Esophagus mucosa (tissue), 1 donor: ENCODE results near the gene MRPS24. TPM values are rescaled to one million over a fixed set of nuclear protein-coding genes. Genes with fewer than 3 reads are reported as not detected.
"Not testable (repeated sequence)": the region's sequence is repeated elsewhere in the genome, so short reads cannot be mapped to it uniquely, and the experiment has no call there.

Experiments used
- ATAC-seq: fragments of 200-7000 bp; cut with Tn5 transposase; one replicate; pipeline ENCODE4 v1.9.1; 2020
- total RNA-seq: library from RNA; stranded (reverse); gene quantifications from one replicate; pipeline ENCODE4 v1.2.4, GENCODE V29; 2023
- donor health status: DM: yes; HTN: yes; CAD: no.

The MRPS24 gene
- total RNA-seq, 1 donor from 2014 or later = 123 TPM

DNA sequence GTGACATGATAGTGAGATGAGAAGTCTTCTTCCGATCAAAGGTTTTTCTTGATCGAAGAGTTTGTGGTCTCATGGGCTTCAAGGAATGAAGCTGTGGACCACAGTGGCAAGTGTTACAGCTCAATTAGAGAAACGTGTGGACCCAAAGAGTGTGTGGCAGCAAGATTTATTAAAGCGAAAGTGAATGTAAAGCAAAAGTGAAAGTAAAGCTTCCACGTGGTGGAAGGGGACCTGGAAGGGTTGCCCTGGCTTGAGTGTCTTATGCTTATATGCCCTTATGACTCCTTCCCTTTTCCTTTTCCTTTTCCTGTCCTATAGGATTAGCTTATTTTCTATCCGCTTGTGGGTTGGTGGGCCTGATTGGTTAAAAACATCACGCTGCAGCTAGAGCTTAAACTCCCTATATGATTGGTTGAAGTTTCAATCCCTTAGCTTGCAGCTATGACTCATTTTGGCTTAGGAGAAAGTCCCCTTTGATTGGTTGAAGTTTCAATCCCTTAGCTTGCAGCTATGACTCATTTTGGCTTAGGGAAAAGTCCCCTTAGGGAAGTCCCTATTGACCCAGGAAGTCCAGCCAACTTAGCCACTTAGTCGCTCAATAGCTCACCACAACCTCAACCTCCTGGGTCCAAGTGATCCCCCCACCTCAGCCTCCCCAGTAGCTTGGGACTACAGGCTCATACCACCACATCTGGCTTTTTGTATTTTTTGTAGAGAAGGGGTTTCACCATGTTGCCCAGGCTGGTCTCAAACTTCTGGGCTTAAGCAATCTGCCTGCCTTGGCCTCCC lies 34.7 kb downstream of the MRPS24 start:
- no peak for ATAC-seq

DNA sequence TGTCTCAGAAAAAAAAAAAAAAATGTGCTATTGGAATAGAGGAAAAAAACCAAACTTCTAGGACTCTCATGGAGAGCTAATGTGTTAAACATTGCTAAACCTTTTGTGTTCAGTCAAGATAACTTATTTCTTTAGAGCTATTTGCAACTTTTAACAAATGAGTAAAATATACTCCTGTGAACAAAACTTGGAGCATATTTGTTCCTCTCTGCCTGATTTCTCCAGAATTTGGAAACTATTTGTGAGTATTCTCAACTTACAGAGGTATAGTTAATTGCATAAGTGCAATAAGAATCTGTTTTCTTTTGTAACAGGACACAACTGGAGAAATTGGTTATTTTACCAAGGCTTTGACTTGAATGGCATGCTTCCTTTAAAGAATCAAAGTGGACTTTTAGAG lies 38.4 kb downstream of the MRPS24 start:
- ATAC-seq = not testable (repeated sequence)

DNA sequence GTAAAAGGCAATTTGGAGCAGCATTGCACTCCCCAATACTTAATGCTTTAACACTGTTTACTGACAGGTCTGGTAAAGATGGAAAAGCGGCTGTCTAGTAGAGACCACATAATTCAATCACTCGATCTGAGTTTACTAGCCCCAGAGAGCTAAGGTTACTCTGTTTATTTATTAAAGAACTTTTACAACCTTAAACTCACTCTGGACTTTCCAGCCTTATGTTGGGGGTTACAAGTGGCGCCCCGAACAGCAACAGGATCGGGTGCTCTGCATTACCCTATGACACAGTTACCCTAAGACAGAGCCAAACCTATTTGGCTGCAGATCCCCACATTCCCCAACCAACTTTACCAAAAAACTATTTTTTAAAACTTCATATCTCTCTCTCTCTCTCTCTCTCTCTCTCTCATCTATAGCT lies 43.9 kb downstream of the MRPS24 start:
- ATAC-seq = no peak

DNA sequence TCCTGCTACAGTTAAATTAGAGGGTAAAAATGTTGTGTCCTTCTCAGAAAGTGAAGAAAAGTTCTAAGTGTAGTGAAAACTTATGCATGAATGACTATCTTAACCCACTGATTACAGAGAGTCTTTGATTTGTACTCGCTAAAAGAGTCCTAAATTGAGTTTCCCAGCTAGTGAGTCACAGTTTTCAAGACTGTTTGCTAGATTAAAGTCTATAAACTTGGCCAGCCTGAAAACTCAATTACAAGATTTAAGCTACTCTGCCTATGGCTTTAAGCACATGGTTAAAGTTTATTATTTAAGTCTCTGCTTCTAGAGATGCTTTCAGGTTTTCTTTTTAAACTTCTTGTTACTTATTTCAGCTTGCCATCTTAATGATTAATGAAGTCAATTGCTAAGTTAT lies 44.4 kb downstream of the MRPS24 start:
- no peak for ATAC-seq

DNA sequence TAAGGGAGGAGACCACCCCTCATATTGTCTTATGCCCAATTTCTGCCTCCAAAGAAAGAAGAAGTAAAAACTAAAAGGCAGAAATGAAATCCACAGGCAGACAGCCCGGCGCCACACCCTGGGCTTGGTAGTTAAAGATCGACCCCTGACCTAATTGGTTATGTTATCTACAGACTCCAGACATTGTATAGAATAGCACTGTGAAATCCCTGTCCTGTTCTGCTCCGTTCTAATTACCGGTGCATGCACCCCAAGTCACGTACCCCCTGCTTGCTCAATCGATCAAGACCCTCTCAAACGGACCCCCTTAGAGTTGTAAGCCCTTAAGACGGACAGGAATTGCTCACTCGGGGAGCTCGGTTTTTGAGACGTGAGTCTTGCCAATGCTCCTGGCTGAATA lies 44.8 kb downstream of the MRPS24 start:
- not testable (repeated sequence) for ATAC-seq

DNA sequence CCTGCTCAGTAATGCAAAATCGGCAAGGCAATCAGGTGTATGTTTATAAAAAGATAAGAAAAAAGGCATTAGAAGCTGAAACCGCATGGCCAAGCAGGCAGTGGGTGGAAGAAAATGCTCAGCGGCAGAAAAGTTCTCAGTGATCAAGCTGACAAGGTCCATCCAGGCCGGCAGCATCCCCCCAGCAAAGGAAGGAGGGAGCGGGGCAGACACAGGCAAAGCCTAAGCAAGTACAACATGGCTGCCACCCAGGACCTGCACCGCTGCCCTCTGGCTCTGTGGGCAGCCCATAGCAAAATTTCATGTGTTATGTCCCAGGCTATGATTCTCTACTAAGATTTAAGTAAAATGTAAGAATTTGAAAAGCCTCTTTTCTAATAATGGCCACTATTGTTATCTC lies 45.4 kb downstream of the MRPS24 start:
- no peak for ATAC-seq

DNA sequence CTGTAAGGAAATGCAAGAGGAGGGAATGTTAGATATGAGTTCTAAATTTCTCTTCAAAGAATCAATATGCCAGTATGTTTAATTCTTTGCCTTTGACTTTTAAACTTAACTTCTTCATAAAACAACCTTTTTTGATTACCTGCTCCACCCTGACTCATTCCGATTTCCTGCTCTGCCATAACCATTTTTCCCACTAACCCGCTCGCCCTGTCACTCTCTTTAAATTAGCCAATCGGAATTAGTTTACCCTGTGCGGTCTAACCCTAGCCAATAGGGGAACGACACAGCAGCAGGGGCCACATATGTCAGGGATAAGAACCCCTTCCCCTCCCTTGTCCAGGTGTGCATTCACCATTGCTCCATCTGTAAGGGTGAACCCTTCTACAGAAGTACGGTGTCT lies 45.9 kb downstream of the MRPS24 start:
- ATAC-seq = not testable (repeated sequence)

Other genes starting within 250 kb of the MRPS24 start
- gene COA1, start 140.0 kb downstream of the MRPS24 start, total RNA-seq = 40.8 TPM
- 41.2 TPM for gene BLVRA, start 110.8 kb downstream of the MRPS24 start, total RNA-seq
- 20.6 TPM for gene URGCP, start 37.1 kb upstream of the MRPS24 start, total RNA-seq
- 9.2 TPM for gene UBE2D4, start 56.9 kb upstream of the MRPS24 start, total RNA-seq
- not detected for gene SPDYE1, start 128.4 kb upstream of the MRPS24 start, total RNA-seq
- 157 TPM for gene DBNL, start 175.2 kb upstream of the MRPS24 start, total RNA-seq
- 2.6 TPM for gene PGAM2, start 196.1 kb upstream of the MRPS24 start, total RNA-seq
- 14.8 TPM for gene POLM, start 213.0 kb upstream of the MRPS24 start, total RNA-seq
- gene AEBP1, start 234.8 kb upstream of the MRPS24 start, total RNA-seq = 6.7 TPM